Tibial nerve (tissue), 4 donors: ENCODE measurements around the gene CEP57. TPM values are rescaled to one million over a fixed set of nuclear protein-coding genes. Genes with fewer than 3 reads are reported as not detected.

Experiments used
- DNase-seq, 2 donors: peaks; one replicate each; pipeline ENCODE4 v3.0.0-alpha.2; 2019; ENCODE audit warnings: low spot score in 2 of 2
- H3K27ac ChIP-seq, 4 donors: fragments of 200-600 bp; sonication (generic) in 3 of 4; one replicate each; pipeline ENCODE4 v1.5.1; 2017 to 2019; ENCODE audit warnings: mild to moderate bottlenecking in 1 of 4
- H3K27me3 ChIP-seq, 2 donors: fragments of 200-600 bp; sonication (generic) in 1 of 2; one replicate each; pipeline versions ENCODE4 v1.5.1 to v1.6.0; 2017 to 2019
- H3K36me3 ChIP-seq, 3 donors: fragments of 200-600 bp; sonication (generic); one replicate each; pipeline ENCODE4 v1.5.1; 2018 to 2019
- H3K4me1 ChIP-seq, 4 donors: fragments of 200-600 bp; sonication (generic) in 3 of 4; one replicate each; pipeline ENCODE4 v1.5.1; 2017 to 2019
- H3K4me3 ChIP-seq, 4 donors: fragments of 200-600 bp; sonication (generic) in 3 of 4; one replicate each; pipeline ENCODE4 v1.5.1; 2017 to 2019; ENCODE audit warnings: mild to moderate bottlenecking in 1 of 4, moderate library complexity in 1 of 4
- H3K9me3 ChIP-seq, 4 donors: fragments of 200-600 bp; sonication (generic) in 3 of 4; one replicate each; pipeline ENCODE4 v1.5.1; 2017 to 2019
- CTCF ChIP-seq, 5 experiments: fragments of 200-600 bp in 3 of 5; fragments of 450-650 bp in 2 of 5; sonication (generic) in 3 of 5; IDR thresholded peaks; one replicate each; pipeline ENCODE4 v1.5.1; 2016 to 2019; ENCODE audit warnings: antibody characterized with exemption in 5 of 5, mild to moderate bottlenecking in 3 of 5, moderate library complexity in 2 of 5
- EP300 ChIP-seq, 2 donors: sonication (generic); formaldehyde crosslinking; IDR thresholded peaks; one replicate each; pipeline ENCODE4 v1.6.1; 2017; ENCODE audit warnings: antibody characterized with exemption in 2 of 2, mild to moderate bottlenecking in 1 of 2
- POLR2A ChIP-seq, 2 donors: fragments of 450-650 bp; IDR thresholded peaks; one replicate each; pipeline ENCODE4 v1.6.1; 2017; ENCODE audit warnings: antibody characterized with exemption in 2 of 2, mild to moderate bottlenecking in 2 of 2, moderate library complexity in 2 of 2
- WGBS, 2 donors: methylation state at CpG; one replicate each; pipeline ENCODE4 v1.1.5; 2018; 5-methylcytosine and 5-hydroxymethylcytosine counted together
- total RNA-seq, 4 donors: library from RNA; depleted of rRNA; stranded (reverse); fragments of >200 nt; gene quantifications; one replicate each; pipeline ENCODE4 v1.1.0, GENCODE V29; 2016

CEP57 gene
- total RNA-seq, 4 donors from 2014 or later = 48.9 to 58.0 (median 52.1) TPM

- H3K27ac ChIP-seq = no peak overlapping the region
- no peak for DNase-seq
- no peaks in the 10 kb centered on the region for H3K4me1 ChIP-seq
- TF ChIP-seq POLR2A (IDR thresholded peaks at IDR 0.05) = no peak
- TF ChIP-seq EP300 (IDR thresholded peaks at IDR 0.05) = no peak
- TF ChIP-seq CTCF (IDR thresholded peaks at IDR 0.05) = no peak
- H3K27me3 ChIP-seq = no peaks in the 10 kb centered on the region
- no peak overlapping the region for H3K4me3 ChIP-seq
- 94 to 96% methylated on average over 2 of the region's 2 CpGs for WGBS, 2 donors
- H3K9me3 ChIP-seq = no peaks in the 10 kb centered on the region
- H3K36me3 ChIP-seq = peaks cover 0 to 39% (median 0%) of the 10 kb centered on the region in 3 donors
These were observed 25.7 kb downstream of the CEP57 start for GRCh38 chr11:95816037-95816436.

GRCh38 chr11:95821640-95822039, 31.3 kb downstream of the CEP57 start:
- no peak for DNase-seq
- no peak overlapping the region for H3K27ac ChIP-seq
- 86 to 88% methylated on average over 2 of the region's 2 CpGs for WGBS, 2 donors
- H3K9me3 ChIP-seq = no peaks in the 10 kb centered on the region
- no peak overlapping the region for H3K4me3 ChIP-seq
- no peak for TF ChIP-seq EP300 (IDR thresholded peaks at IDR 0.05)
- TF ChIP-seq CTCF (IDR thresholded peaks at IDR 0.05) = no peak
- TF ChIP-seq POLR2A (IDR thresholded peaks at IDR 0.05) = no peak
- no peaks in the 10 kb centered on the region for H3K4me1 ChIP-seq
- no peaks in the 10 kb centered on the region for H3K27me3 ChIP-seq
- H3K36me3 ChIP-seq = peaks cover 0 to 41% (median 0%) of the 10 kb centered on the region in 3 donors

- Histone ChIP-seq H3K4me3 (no peak overlapping the region), H3K27me3 (no peaks in the 10 kb centered on the region), H3K36me3 (peaks cover 0 to 54% (median 0%) of the 10 kb centered on the region in 3 donors), H3K9me3 (no peaks in the 10 kb centered on the region), H3K27ac (no peak overlapping the region), H3K4me1 (no peaks in the 10 kb centered on the region)
- TF ChIP-seq CTCF (IDR thresholded peaks at IDR 0.05) (no peak), EP300 (IDR thresholded peaks at IDR 0.05) (no peak), POLR2A (IDR thresholded peaks at IDR 0.05) (no peak)
- no peak for DNase-seq
- 78 to 82% methylated on average over 4 of the region's 4 CpGs for WGBS, 2 donors
These were observed 37.4 kb downstream of the CEP57 start for GRCh38 chr11:95827696-95828095.

GRCh38 chr11:95829580-95830259, 39.4 kb downstream of the CEP57 start:
- Histone ChIP-seq H3K4me3 (no peak overlapping the region), H3K9me3 (no peaks in the 10 kb centered on the region), H3K36me3 (peaks cover 0 to 65% (median 0%) of the 10 kb centered on the region in 3 donors), H3K27ac (no peak overlapping the region), H3K27me3 (no peaks in the 10 kb centered on the region), H3K4me1 (no peaks in the 10 kb centered on the region)
- TF ChIP-seq CTCF (IDR thresholded peaks at IDR 0.05) = no peak
- WGBS, 2 donors = 71 to 78% methylated on average over 1 of the region's 1 CpG
- no peak for DNase-seq

- Histone ChIP-seq H3K27me3 (no peaks in the 10 kb centered on the region), H3K36me3 (peaks cover 0 to 72% (median 5%) of the 10 kb centered on the region in 3 donors), H3K9me3 (no peaks in the 10 kb centered on the region), H3K4me3 (no peak overlapping the region), H3K27ac (no peak overlapping the region), H3K4me1 (peaks cover 0 to 13% (median 0%) of the 10 kb centered on the region in 4 donors)
- 56 to 63% methylated on average over 2 of the region's 2 CpGs for WGBS, 2 donors
- DNase-seq = no peak
- no peak for TF ChIP-seq POLR2A (IDR thresholded peaks at IDR 0.05)
- no peak for TF ChIP-seq EP300 (IDR thresholded peaks at IDR 0.05)
- TF ChIP-seq CTCF (IDR thresholded peaks at IDR 0.05) = no peak
These were observed 41.0 kb downstream of the CEP57 start for GRCh38 chr11:95831198-95831883.
